ENCODE data around the gene SLC22A15.

DNA sequence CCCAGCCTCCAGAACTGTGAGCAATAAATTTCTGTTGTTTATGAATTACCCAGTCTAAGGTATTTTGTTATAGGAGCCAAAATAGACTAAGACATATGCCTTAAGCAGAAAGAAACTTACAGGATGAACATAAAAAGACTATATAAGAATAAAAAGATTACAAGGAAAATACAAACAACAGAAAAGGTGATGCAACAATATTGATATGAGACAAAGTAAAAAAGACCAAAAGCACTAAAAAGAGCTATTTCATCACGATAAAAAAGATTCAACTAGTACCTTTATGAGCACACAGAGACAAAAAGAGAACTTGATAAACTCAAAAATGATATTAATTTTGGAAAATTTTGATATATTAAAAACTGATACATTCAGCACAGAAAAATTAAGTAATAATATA lies 3.2 kb upstream of the SLC22A15 start:
- TF ChIP-seq, protein P1, sequence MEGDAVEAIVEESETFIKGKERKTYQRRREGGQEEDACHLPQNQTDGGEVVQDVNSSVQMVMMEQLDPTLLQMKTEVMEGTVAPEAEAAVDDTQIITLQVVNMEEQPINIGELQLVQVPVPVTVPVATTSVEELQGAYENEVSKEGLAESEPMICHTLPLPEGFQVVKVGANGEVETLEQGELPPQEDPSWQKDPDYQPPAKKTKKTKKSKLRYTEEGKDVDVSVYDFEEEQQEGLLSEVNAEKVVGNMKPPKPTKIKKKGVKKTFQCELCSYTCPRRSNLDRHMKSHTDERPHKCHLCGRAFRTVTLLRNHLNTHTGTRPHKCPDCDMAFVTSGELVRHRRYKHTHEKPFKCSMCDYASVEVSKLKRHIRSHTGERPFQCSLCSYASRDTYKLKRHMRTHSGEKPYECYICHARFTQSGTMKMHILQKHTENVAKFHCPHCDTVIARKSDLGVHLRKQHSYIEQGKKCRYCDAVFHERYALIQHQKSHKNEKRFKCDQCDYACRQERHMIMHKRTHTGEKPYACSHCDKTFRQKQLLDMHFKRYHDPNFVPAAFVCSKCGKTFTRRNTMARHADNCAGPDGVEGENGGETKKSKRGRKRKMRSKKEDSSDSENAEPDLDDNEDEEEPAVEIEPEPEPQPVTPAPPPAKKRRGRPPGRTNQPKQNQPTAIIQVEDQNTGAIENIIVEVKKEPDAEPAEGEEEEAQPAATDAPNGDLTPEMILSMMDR (IDR thresholded peaks at IDR 0.05; ENCODE audit: poor library complexity, severe bottlenecking): no peak
- TF ChIP-seq EZH2 (IDR thresholded peaks at IDR 0.05; ENCODE audit: borderline replicate concordance, insufficient read depth, low read length, poor library complexity, severe bottlenecking) (no peak), SMC3 (conservative IDR thresholded peaks at IDR 0.05; ENCODE audit: poor library complexity) (no peak), POLR2AphosphoS5 (IDR thresholded peaks at IDR 0.05) (no peak), MXI1 (conservative IDR thresholded peaks at IDR 0.05; ENCODE audit: poor library complexity, severe bottlenecking) (no peak), RAD21 (conservative IDR thresholded peaks at IDR 0.05) (no peak), EP300 (conservative IDR thresholded peaks at IDR 0.05; ENCODE audit: poor library complexity, severe bottlenecking) (no peak), TAF1 (IDR thresholded peaks at IDR 0.05; ENCODE audit: low read depth) (no peak)
- TF ChIP-seq, protein P2, sequence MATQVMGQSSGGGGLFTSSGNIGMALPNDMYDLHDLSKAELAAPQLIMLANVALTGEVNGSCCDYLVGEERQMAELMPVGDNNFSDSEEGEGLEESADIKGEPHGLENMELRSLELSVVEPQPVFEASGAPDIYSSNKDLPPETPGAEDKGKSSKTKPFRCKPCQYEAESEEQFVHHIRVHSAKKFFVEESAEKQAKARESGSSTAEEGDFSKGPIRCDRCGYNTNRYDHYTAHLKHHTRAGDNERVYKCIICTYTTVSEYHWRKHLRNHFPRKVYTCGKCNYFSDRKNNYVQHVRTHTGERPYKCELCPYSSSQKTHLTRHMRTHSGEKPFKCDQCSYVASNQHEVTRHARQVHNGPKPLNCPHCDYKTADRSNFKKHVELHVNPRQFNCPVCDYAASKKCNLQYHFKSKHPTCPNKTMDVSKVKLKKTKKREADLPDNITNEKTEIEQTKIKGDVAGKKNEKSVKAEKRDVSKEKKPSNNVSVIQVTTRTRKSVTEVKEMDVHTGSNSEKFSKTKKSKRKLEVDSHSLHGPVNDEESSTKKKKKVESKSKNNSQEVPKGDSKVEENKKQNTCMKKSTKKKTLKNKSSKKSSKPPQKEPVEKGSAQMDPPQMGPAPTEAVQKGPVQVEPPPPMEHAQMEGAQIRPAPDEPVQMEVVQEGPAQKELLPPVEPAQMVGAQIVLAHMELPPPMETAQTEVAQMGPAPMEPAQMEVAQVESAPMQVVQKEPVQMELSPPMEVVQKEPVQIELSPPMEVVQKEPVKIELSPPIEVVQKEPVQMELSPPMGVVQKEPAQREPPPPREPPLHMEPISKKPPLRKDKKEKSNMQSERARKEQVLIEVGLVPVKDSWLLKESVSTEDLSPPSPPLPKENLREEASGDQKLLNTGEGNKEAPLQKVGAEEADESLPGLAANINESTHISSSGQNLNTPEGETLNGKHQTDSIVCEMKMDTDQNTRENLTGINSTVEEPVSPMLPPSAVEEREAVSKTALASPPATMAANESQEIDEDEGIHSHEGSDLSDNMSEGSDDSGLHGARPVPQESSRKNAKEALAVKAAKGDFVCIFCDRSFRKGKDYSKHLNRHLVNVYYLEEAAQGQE (IDR thresholded peaks at IDR 0.05; ENCODE audit: borderline replicate concordance): no peak
